Right lobe of liver (tissue), 6 donors: ENCODE results near the gene RBP5. TPM values are rescaled to one million over a fixed set of nuclear protein-coding genes. Genes with fewer than 3 reads are reported as not detected.

Source experiments
- ATAC-seq, 4 donors: fragments of 200-7000 bp; cut with Tn5 transposase; one replicate each; pipeline ENCODE4 v1.9.1; 2020; ENCODE audit warnings: mild to moderate bottlenecking in 4 of 4, moderate library complexity in 4 of 4
- DNase-seq, 3 donors: peaks; one replicate each; pipeline ENCODE4 v3.0.0-alpha.2; 2020
- H3K27ac ChIP-seq, 3 donors: fragments of 200-600 bp; one replicate each; pipeline ENCODE4 v1.8.0; 2022
- H3K27me3 ChIP-seq, 2 donors: fragments of 200-600 bp; one replicate each; pipeline ENCODE4 v1.8.0; 2022
- H3K36me3 ChIP-seq, 4 donors: fragments of 200-600 bp; sonication (generic) in 1 of 4; one replicate each; pipeline versions ENCODE4 v1.5.1 to v1.8.0; 2017 to 2022; ENCODE audit warnings: control low read depth in 1 of 4
- H3K4me1 ChIP-seq, 4 donors: fragments of 200-600 bp; sonication (generic) in 1 of 4; one replicate each; pipeline versions ENCODE4 v1.5.1 to v1.8.0; 2017 to 2022; ENCODE audit warnings: control low read depth in 1 of 4
- H3K4me3 ChIP-seq, 3 donors: fragments of 200-600 bp; one replicate each; pipeline ENCODE4 v1.8.0; 2022
- H3K9me3 ChIP-seq, 4 donors: fragments of 200-600 bp; sonication (generic) in 1 of 4; one replicate each; pipeline versions ENCODE4 v1.5.1 to v1.8.0; 2017 to 2022; ENCODE audit warnings: control low read depth in 1 of 4
- CTCF ChIP-seq, 4 donors: fragments of 200-600 bp in 3 of 4; fragments of 450-650 bp in 1 of 4; IDR thresholded peaks; one replicate each; pipeline versions ENCODE4 v1.5.1 to v1.8.0; 2016 to 2022; ENCODE audit warnings: antibody characterized with exemption in 4 of 4, mild to moderate bottlenecking in 2 of 4
- POLR2A ChIP-seq: fragments of 450-650 bp; IDR thresholded peaks from one replicate; pipeline ENCODE4 v1.6.1; 2017; ENCODE audit warnings: antibody characterized with exemption, mild to moderate bottlenecking
- WGBS: methylation state at CpG from one replicate; pipeline ENCODE4 v1.1.6; 2018; ENCODE audit warnings: low coverage, low lambda C conversion rate; ENCODE audit not compliant: insufficient coverage; ENCODE audit errors: missing lambda C conversion rate; 5-methylcytosine and 5-hydroxymethylcytosine counted together
- intact Hi-C, 2 donors: fragments of 100-400 bp; cut with DNase I; formaldehyde crosslinking; loops; one replicate each; pipeline versions ENCODE4 v1.11.2 to v1.14.1; 2022
- total RNA-seq, 6 experiments: library from RNA; depleted of rRNA in 2 of 6; stranded (reverse); fragments of >200 nt in 2 of 6; fragmentation: NEBNext Ultra II Directional in 3 of 6; extraction: Animal tissue kit (Norgen Biotek cat#: 25700) in 3 of 6; gene quantifications; one replicate each; pipeline versions ENCODE4 v1.1.0 to v1.2.4, GENCODE V29; 2016 to 2023
- donor health status: DM: no; HTN: yes; CAD: no.
- donor health status: DM: no; HTN: no; CAD: no.
- donor health status: DM: no; HTN: no; CAD: no.
- donor health status: DM: no; HTN: yes; CAD: no.
- donor health status: DM: no; HTN: yes; CAD: no.

Gene RBP5
- total RNA-seq, 6 experiments from 2014 or later, result 44.1 to 239 (median 98.2) TPM

- DNase-seq (no peak), ATAC-seq (no peak)
- intact Hi-C loops, result no loop called here
- Histone ChIP-seq H3K36me3 (peaks cover 0 to 30% (median 0%) of the 10 kb centered on the region in 4 donors), H3K9me3 (no peaks in the 10 kb centered on the region), H3K4me3 (peak overlapping the region in 1 of 3 donors; percentile 74), H3K27me3 (no peaks in the 10 kb centered on the region), H3K4me1 (peaks cover 0 to 37% (median 14%) of the 10 kb centered on the region in 4 donors), H3K27ac (peak overlapping the region in 1 of 3 donors; percentile 88)
- WGBS, result 71% methylated on average over 1 of the region's 1 CpG
- TF ChIP-seq CTCF (IDR thresholded peaks at IDR 0.05) (no peak), POLR2A (no peak)
Measured at GRCh38 chr12:7106082-7106481, 22.6 kb downstream of the RBP5 start.

GRCh38 chr12:7103837-7104584 is 24.7 kb downstream of the RBP5 start:
- H3K27ac ChIP-seq, result no peak overlapping the region
- intact Hi-C loops, result no loop called here
- no peak overlapping the region for H3K4me3 ChIP-seq
- TF ChIP-seq POLR2A, result no peak
- no peak for TF ChIP-seq CTCF (IDR thresholded peaks at IDR 0.05)
- peaks cover 0 to 27% (median 10%) of the 10 kb centered on the region in 4 donors for H3K4me1 ChIP-seq
- H3K27me3 ChIP-seq, result no peaks in the 10 kb centered on the region
- peaks cover 0 to 47% (median 7%) of the 10 kb centered on the region in 4 donors for H3K36me3 ChIP-seq
- 95% methylated on average over 4 of the region's 14 CpGs for WGBS
- DNase-seq, result no peak
- H3K9me3 ChIP-seq, result no peaks in the 10 kb centered on the region
- no peak for ATAC-seq

GRCh38 chr12:7102582-7102981 is 26.1 kb downstream of the RBP5 start:
- no peaks in the 10 kb centered on the region for H3K9me3 ChIP-seq
- DNase-seq (peak in 1 of 3 donors; percentile 18), ATAC-seq (peak in 1 of 4 donors; percentile 24)
- H3K4me1 ChIP-seq, result peaks cover 0 to 27% (median 10%) of the 10 kb centered on the region in 4 donors
- H3K36me3 ChIP-seq, result peaks cover 0 to 56% (median 7%) of the 10 kb centered on the region in 4 donors
- no peaks in the 10 kb centered on the region for H3K27me3 ChIP-seq
- intact Hi-C loops, result no loop called here
- TF ChIP-seq CTCF (IDR thresholded peaks at IDR 0.05) (no peak), POLR2A (no peak)
- WGBS, result 18% methylated on average over 3 of the region's 3 CpGs
- H3K4me3 ChIP-seq, result no peak overlapping the region
- no peak overlapping the region for H3K27ac ChIP-seq

- intact Hi-C loops, result no loop called here
- no peak overlapping the region for H3K4me3 ChIP-seq
- H3K9me3 ChIP-seq, result no peaks in the 10 kb centered on the region
- no peak for ATAC-seq
- H3K36me3 ChIP-seq, result peaks cover 0 to 56% (median 7%) of the 10 kb centered on the region in 4 donors
- no peak for TF ChIP-seq CTCF (IDR thresholded peaks at IDR 0.05)
- no peak for TF ChIP-seq POLR2A
- H3K4me1 ChIP-seq, result peaks cover 0 to 21% (median 7%) of the 10 kb centered on the region in 4 donors
- DNase-seq, result peak in 1 of 3 donors; percentile 38
- H3K27ac ChIP-seq, result no peak overlapping the region
- no peaks in the 10 kb centered on the region for H3K27me3 ChIP-seq
- 73% methylated on average over 4 of the region's 10 CpGs for WGBS
Measured at GRCh38 chr12:7101694-7102131, 27.0 kb downstream of the RBP5 start.
